Measurements from ENCODE around the gene XRCC1. TPM values are rescaled to one million over a fixed set of nuclear protein-coding genes. Genes with fewer than 3 reads are reported as not detected.

The XRCC1 gene
- total RNA-seq, 1 experiment from 2014 or later = 23.4 TPM

GRCh38 chr19:43511324-43511723 lies 64.0 kb downstream of the XRCC1 start:
- DNase-seq (no peak), ATAC-seq (no peak)
- ChIA-PET CTCF (no interaction called here), POLR2A (ENCODE audit: unreplicated experiment) (no interaction called here)
- Histone ChIP-seq H3F3A (ENCODE audit: low read length, unreplicated experiment) (no peaks in the 10 kb centered on the region), H3K27ac (ENCODE audit: low read length) (no peak overlapping the region), H2AFZ (ENCODE audit: low read length) (no peak overlapping the region), H3K27me3 (ENCODE audit: low read length) (no peaks in the 10 kb centered on the region), H3K9me2 (replicated peaks; ENCODE audit: low read length) (no peaks in the 10 kb centered on the region), H3K9me3 (ENCODE audit: low read length) (no peaks in the 10 kb centered on the region), H4K20me1 (ENCODE audit: low read length) (no peaks in the 10 kb centered on the region), H3K4me1 (ENCODE audit: insufficient read depth, low read length) (no peaks in the 10 kb centered on the region), H3K36me3 (ENCODE audit: low read depth, low read length) (no peaks in the 10 kb centered on the region), H3K9ac (ENCODE audit: low read length) (no peak overlapping the region), H3K79me2 (ENCODE audit: low read length) (no peaks in the 10 kb centered on the region), H3K4me3 (ENCODE audit: low read length) (no peak overlapping the region), H3K4me2 (ENCODE audit: low read length) (no peak overlapping the region)
- no TSS peak for BruUV-seq (replicated peaks)
- intact Hi-C loops (cut with micrococcal nuclease) = no loop called here
- TF ChIP-seq, protein P1, sequence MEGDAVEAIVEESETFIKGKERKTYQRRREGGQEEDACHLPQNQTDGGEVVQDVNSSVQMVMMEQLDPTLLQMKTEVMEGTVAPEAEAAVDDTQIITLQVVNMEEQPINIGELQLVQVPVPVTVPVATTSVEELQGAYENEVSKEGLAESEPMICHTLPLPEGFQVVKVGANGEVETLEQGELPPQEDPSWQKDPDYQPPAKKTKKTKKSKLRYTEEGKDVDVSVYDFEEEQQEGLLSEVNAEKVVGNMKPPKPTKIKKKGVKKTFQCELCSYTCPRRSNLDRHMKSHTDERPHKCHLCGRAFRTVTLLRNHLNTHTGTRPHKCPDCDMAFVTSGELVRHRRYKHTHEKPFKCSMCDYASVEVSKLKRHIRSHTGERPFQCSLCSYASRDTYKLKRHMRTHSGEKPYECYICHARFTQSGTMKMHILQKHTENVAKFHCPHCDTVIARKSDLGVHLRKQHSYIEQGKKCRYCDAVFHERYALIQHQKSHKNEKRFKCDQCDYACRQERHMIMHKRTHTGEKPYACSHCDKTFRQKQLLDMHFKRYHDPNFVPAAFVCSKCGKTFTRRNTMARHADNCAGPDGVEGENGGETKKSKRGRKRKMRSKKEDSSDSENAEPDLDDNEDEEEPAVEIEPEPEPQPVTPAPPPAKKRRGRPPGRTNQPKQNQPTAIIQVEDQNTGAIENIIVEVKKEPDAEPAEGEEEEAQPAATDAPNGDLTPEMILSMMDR (conservative IDR thresholded peaks at IDR 0.05; ENCODE audit: low read depth, low read length) = no peak
- no peak for TF ChIP-seq EZH2phosphoT487 (IDR thresholded peaks at IDR 0.05; ENCODE audit: borderline replicate concordance, low read length)
- TF ChIP-seq EZH2 (IDR thresholded peaks at IDR 0.05; ENCODE audit: low read length, unreplicated experiment) = no peak

- H3K9me2 ChIP-seq (replicated peaks; ENCODE audit: low read length) = no peaks in the 10 kb centered on the region
- H3K4me2 ChIP-seq (ENCODE audit: low read length) = no peak overlapping the region
- H3K27me3 ChIP-seq (ENCODE audit: low read length) = no peaks in the 10 kb centered on the region
- no peak overlapping the region for H2AFZ ChIP-seq (ENCODE audit: low read length)
- no peaks in the 10 kb centered on the region for H3F3A ChIP-seq (ENCODE audit: low read length, unreplicated experiment)
- no peaks in the 10 kb centered on the region for H4K20me1 ChIP-seq (ENCODE audit: low read length)
- no peak overlapping the region for H3K27ac ChIP-seq (ENCODE audit: low read length)
- no peaks in the 10 kb centered on the region for H3K79me2 ChIP-seq (ENCODE audit: low read length)
- CTCF ChIA-PET = no interaction called here
- no peak overlapping the region for H3K4me3 ChIP-seq (ENCODE audit: low read length)
- BruUV-seq (replicated peaks) = no TSS peak
- H3K9me3 ChIP-seq (ENCODE audit: low read length) = no peaks in the 10 kb centered on the region
- H3K4me1 ChIP-seq (ENCODE audit: insufficient read depth, low read length) = no peaks in the 10 kb centered on the region
- DNase-seq (no peak), ATAC-seq (no peak)
- POLR2A ChIA-PET (ENCODE audit: unreplicated experiment) = no interaction called here
- intact Hi-C loops (cut with micrococcal nuclease) = no loop called here
- TF ChIP-seq EZH2 (IDR thresholded peaks at IDR 0.05; ENCODE audit: low read length, unreplicated experiment) = no peak
- H3K36me3 ChIP-seq (ENCODE audit: low read depth, low read length) = no peaks in the 10 kb centered on the region
- no peak overlapping the region for H3K9ac ChIP-seq (ENCODE audit: low read length)
Observed at GRCh38 chr19:43510713-43511112, 64.6 kb downstream of the XRCC1 start.

DNA sequence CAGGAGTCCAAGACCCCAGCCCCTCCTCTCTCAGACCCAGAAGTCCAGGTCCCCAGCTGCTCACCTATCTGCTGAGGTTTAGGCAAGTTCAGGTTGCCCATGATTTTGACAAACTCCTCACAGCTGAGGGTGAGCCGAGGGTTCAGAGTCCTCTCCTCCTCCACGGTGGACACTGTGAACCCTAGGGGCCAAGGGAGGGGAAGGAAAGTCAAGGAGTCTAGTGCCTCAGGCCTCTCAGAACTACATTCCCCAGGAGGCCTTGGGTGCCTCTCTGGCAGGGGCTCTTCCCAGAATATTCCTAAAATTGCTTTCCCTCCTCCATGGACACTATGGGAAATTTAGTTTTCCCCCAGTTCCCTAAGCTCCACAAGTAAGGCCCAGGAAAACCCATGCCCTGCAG lies 67.4 kb downstream of the XRCC1 start:
- Histone ChIP-seq H3K9me3 (ENCODE audit: low read length) (no peaks in the 10 kb centered on the region), H3K9me2 (replicated peaks; ENCODE audit: low read length) (no peaks in the 10 kb centered on the region), H3K4me2 (ENCODE audit: low read length) (no peak overlapping the region), H3K9ac (ENCODE audit: low read length) (no peak overlapping the region), H3K27ac (ENCODE audit: low read length) (no peak overlapping the region), H3K79me2 (ENCODE audit: low read length) (no peaks in the 10 kb centered on the region), H2AFZ (ENCODE audit: low read length) (no peak overlapping the region), H3K27me3 (ENCODE audit: low read length) (no peaks in the 10 kb centered on the region), H3K4me1 (ENCODE audit: insufficient read depth, low read length) (0 out of 2 replicates have a peak, but pooled peaks cover 8% of the 10 kb centered on the region), H3F3A (ENCODE audit: low read length, unreplicated experiment) (no peaks in the 10 kb centered on the region), H3K4me3 (ENCODE audit: low read length) (no peak overlapping the region), H3K36me3 (ENCODE audit: low read depth, low read length) (no peaks in the 10 kb centered on the region), H4K20me1 (ENCODE audit: low read length) (no peaks in the 10 kb centered on the region)
- ChIA-PET POLR2A (ENCODE audit: unreplicated experiment) (no interaction called here), CTCF (no interaction called here)
- BruUV-seq (replicated peaks) = no TSS peak
- intact Hi-C loops (cut with micrococcal nuclease) = no loop called here
- ATAC-seq = no peak
- no peak for DNase-seq
- TF ChIP-seq EZH2 (IDR thresholded peaks at IDR 0.05; ENCODE audit: low read length, unreplicated experiment) = no peak
- TF ChIP-seq EZH2phosphoT487 (IDR thresholded peaks at IDR 0.05; ENCODE audit: borderline replicate concordance, low read length) = no peak
- TF ChIP-seq, protein P1 (conservative IDR thresholded peaks at IDR 0.05; ENCODE audit: low read depth, low read length) = no peak
